A673 (cell line): ENCODE data around the gene DDB1.

ENCODE experiments used
- EZH2 ChIP-seq: fragments of 200-600 bp; sonication (generic); IDR thresholded peaks from 2 replicates; pipeline ENCODE4 v1.6.1; 2017; ENCODE audit warnings: borderline replicate concordance, low read depth, mild to moderate bottlenecking, mixed read lengths, antibody characterized with exemption, low read length; ENCODE audit not compliant: poor library complexity, severe bottlenecking
- TF ChIP-seq, protein P1 (sequence below): fragments of 300-800, 200-600 bp; sonication (generic); conservative IDR thresholded peaks from 2 replicates; pipeline ENCODE4 v1.5.1; 2017; ENCODE audit warnings: low read depth, mild to moderate bottlenecking, antibody characterized with exemption, low read length, moderate library complexity, mixed read lengths

DNA sequence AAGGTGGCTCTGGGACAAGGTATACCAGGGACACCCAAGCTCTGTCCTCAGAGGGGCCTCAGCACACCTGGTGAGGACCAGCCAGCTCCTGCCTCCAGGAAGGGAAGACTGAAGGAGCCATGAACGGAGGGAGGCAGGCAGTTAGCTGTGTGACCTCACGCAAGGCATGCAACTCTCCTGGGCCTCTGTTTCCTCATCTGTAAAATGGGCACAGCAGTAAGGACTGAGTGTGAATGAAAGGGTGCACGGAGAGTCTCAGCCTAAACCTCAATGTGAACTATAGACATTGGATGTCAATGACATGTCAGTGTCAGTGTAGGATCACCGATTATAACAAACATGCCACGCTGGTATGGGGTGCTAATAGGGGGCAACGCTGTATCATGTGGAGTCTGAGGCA is 73.5 kb downstream of the DDB1 start:
- TF ChIP-seq, protein P1, sequence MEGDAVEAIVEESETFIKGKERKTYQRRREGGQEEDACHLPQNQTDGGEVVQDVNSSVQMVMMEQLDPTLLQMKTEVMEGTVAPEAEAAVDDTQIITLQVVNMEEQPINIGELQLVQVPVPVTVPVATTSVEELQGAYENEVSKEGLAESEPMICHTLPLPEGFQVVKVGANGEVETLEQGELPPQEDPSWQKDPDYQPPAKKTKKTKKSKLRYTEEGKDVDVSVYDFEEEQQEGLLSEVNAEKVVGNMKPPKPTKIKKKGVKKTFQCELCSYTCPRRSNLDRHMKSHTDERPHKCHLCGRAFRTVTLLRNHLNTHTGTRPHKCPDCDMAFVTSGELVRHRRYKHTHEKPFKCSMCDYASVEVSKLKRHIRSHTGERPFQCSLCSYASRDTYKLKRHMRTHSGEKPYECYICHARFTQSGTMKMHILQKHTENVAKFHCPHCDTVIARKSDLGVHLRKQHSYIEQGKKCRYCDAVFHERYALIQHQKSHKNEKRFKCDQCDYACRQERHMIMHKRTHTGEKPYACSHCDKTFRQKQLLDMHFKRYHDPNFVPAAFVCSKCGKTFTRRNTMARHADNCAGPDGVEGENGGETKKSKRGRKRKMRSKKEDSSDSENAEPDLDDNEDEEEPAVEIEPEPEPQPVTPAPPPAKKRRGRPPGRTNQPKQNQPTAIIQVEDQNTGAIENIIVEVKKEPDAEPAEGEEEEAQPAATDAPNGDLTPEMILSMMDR, result no peak
- no peak for TF ChIP-seq EZH2
